ENCODE data around the gene HOXA10.

Gene HOXA10

GRCh38 chr7:27191833-27192545 lies 17.9 kb upstream of the HOXA10 start:
- TF ChIP-seq CTCF (IDR thresholded peaks at IDR 0.05) = no peak

GRCh38 chr7:27191161-27191731 lies 17.1 kb upstream of the HOXA10 start:
- no peak for TF ChIP-seq CTCF (IDR thresholded peaks at IDR 0.05)

GRCh38 chr7:27189997-27190748 lies 16.1 kb upstream of the HOXA10 start:
- no peak for TF ChIP-seq CTCF (IDR thresholded peaks at IDR 0.05)

- TF ChIP-seq CTCF (IDR thresholded peaks at IDR 0.05) = no peak
These were observed 15.3 kb upstream of the HOXA10 start for GRCh38 chr7:27189295-27189996.

- no peak for TF ChIP-seq CTCF (IDR thresholded peaks at IDR 0.05)
These were observed 14.5 kb upstream of the HOXA10 start for GRCh38 chr7:27188386-27189294.

- no peak for TF ChIP-seq CTCF (IDR thresholded peaks at IDR 0.05)
These were observed 13.6 kb upstream of the HOXA10 start for GRCh38 chr7:27187475-27188385.

Measured in LNCAP (cell line).